H1 (cell line): ENCODE measurements around the gene SRMS. TPM values are rescaled to one million over a fixed set of nuclear protein-coding genes. Genes with fewer than 3 reads are reported as not detected.
A peak's percentile ranks its signal among the peaks of the same experiment; 100 is the strongest.

Experiments
- CTCF ChIA-PET: fragments of 300-600 bp; sonication (Branson Sonifier 250); formaldehyde crosslinking; loops from one replicate; lab custom pipeline; 2021; ENCODE audit not compliant: partially characterized antibody; lab: Charles Lee
- POLR2A ChIA-PET: fragments of 300-600 bp; sonication (Branson Sonifier 250); formaldehyde crosslinking; loops from one replicate; lab custom pipeline; 2021; ENCODE audit warnings: inconsistent platforms; ENCODE audit not compliant: partially characterized antibody; lab: Charles Lee
- DNase-seq, 2 experiments: peaks; one replicate each; pipeline versions ENCODE4 v3.0.0 to v3.0.0-alpha.2; 2010 to 2022; ENCODE audit warnings: low spot score in 2 of 2, low read depth in 1 of 2, mixed read lengths in 1 of 2
- FAIRE-seq: peaks from 2 replicates; lab custom pipeline; 2011; peaks lifted over from hg19 to GRCh38; lab: Jason Lieb, UNC
- H2AFZ ChIP-seq: 2 replicates; pipeline ENCODE4 v1.8.1; 2012; ENCODE audit warnings: low read length, inconsistent platforms
- H2AK5ac ChIP-seq: 2 replicates; pipeline ENCODE4 v1.6.1; 2013; ENCODE audit warnings: low read depth, low read length
- H2BK120ac ChIP-seq: replicated peaks from 2 replicates; pipeline ENCODE3; 2013; ENCODE audit warnings: low read depth, low read length, inconsistent platforms
- H2BK12ac ChIP-seq: 2 replicates; pipeline ENCODE4 v1.6.1; 2013; ENCODE audit warnings: low read depth, low read length
- H2BK15ac ChIP-seq: 2 replicates; pipeline ENCODE4 v1.6.1; 2013; ENCODE audit warnings: low read length
- H2BK20ac ChIP-seq: 2 replicates; pipeline ENCODE4 v1.6.1; 2013; ENCODE audit warnings: low read length
- H2BK5ac ChIP-seq: 2 replicates; pipeline ENCODE4 v1.6.1; 2013; ENCODE audit warnings: low read depth, low read length
- H3K14ac ChIP-seq: 2 replicates; pipeline ENCODE4 v1.6.1; 2013; ENCODE audit warnings: inconsistent platforms; ENCODE audit not compliant: insufficient read length
- H3K18ac ChIP-seq: 2 replicates; pipeline ENCODE4 v1.6.1; 2013; ENCODE audit warnings: low read length; ENCODE audit errors: extremely low read depth
- H3K23ac ChIP-seq: 2 replicates; pipeline ENCODE4 v1.6.1; 2013; ENCODE audit warnings: inconsistent platforms; ENCODE audit not compliant: insufficient read length
- H3K23me2 ChIP-seq: 2 replicates; pipeline ENCODE4 v1.6.1; 2013; ENCODE audit warnings: low read depth, low read length
- H3K27ac ChIP-seq: 2 replicates; pipeline ENCODE4 v1.6.1; 2011; ENCODE audit warnings: low read depth, low read length, inconsistent platforms
- H3K27me3 ChIP-seq, 4 experiments: replicated peaks in 1 of 4; 1 replicate in 1 of 4; 2 replicates in 3 of 4; pipeline versions ENCODE4 v1.6.1 to v1.8.1; 2011 to 2013; ENCODE audit warnings: low read length in 3 of 4, mild to moderate bottlenecking in 3 of 4, inconsistent platforms in 2 of 4, mixed read lengths in 2 of 4, moderate library complexity in 1 of 4; ENCODE audit not compliant: control insufficient read depth in 3 of 4, insufficient read depth in 3 of 4; ENCODE audit errors: extremely low read depth in 1 of 4
- H3K36me3 ChIP-seq, 4 experiments: 2 replicates each; pipeline versions ENCODE4 v1.6.1 to v1.8.1; 2011 to 2013; ENCODE audit warnings: mild to moderate bottlenecking in 4 of 4, low read length in 3 of 4, moderate library complexity in 2 of 4, control low read depth in 1 of 4, inconsistent platforms in 1 of 4; ENCODE audit not compliant: insufficient read depth in 4 of 4, control insufficient read depth in 2 of 4
- H3K4ac ChIP-seq: replicated peaks from 2 replicates; pipeline ENCODE3; 2013; ENCODE audit warnings: low read length, low read depth, mixed read lengths, inconsistent platforms; ENCODE audit not compliant: insufficient read length
- H3K4me1 ChIP-seq, 4 experiments: replicated peaks in 1 of 4; 1 replicate in 1 of 4; 2 replicates in 3 of 4; pipeline versions ENCODE4 v1.6.1 to v1.8.1; 2011 to 2013; ENCODE audit warnings: low read length in 3 of 4, inconsistent platforms in 2 of 4, mixed read lengths in 1 of 4; ENCODE audit not compliant: insufficient read depth in 4 of 4, control insufficient read depth in 3 of 4
- H3K4me2 ChIP-seq, 2 experiments: 2 replicates each; pipeline versions ENCODE4 v1.6.1 to v1.8.1; 2011 to 2013; ENCODE audit warnings: low read depth in 2 of 2, low read length in 2 of 2, control low read depth in 1 of 2, inconsistent platforms in 1 of 2, mild to moderate bottlenecking in 1 of 2; ENCODE audit not compliant: insufficient read depth in 1 of 2
- H3K4me3 ChIP-seq, 4 experiments: fragments of 200-600, 300-600 bp in 1 of 4; sonication (generic), shearing (Covaris generic), sonication (Bioruptor Twin) in 1 of 4; 2 replicates each; pipeline versions ENCODE4 v1.5.1 to v1.8.1; 2011 to 2016; ENCODE audit warnings: low read length in 4 of 4, low read depth in 3 of 4, control low read depth in 2 of 4, inconsistent platforms in 2 of 4, mild to moderate bottlenecking in 2 of 4, mixed read lengths in 1 of 4, moderate library complexity in 1 of 4; ENCODE audit not compliant: insufficient read depth in 2 of 4; ENCODE audit errors: extremely low read depth in 1 of 4
- H3K56ac ChIP-seq: replicated peaks from 2 replicates; pipeline ENCODE3; 2013; ENCODE audit warnings: low read depth, mild to moderate bottlenecking, mixed read lengths, low read length, inconsistent platforms; ENCODE audit not compliant: insufficient read length
- H3K79me1 ChIP-seq: 2 replicates; pipeline ENCODE4 v1.6.1; 2013; ENCODE audit warnings: low read depth, low read length, control low read depth
- H3K79me2 ChIP-seq, 2 experiments: 2 replicates each; pipeline versions ENCODE4 v1.6.1 to v1.8.1; 2012 to 2013; ENCODE audit warnings: low read length in 2 of 2, mild to moderate bottlenecking in 2 of 2, inconsistent platforms in 1 of 2; ENCODE audit not compliant: insufficient read depth in 2 of 2, control insufficient read depth in 1 of 2
- H3K9ac ChIP-seq, 4 experiments: replicated peaks in 1 of 4; 1 replicate in 1 of 4; 2 replicates in 3 of 4; pipeline versions ENCODE4 v1.6.1 to v1.8.1; 2011 to 2013; ENCODE audit warnings: low read depth in 3 of 4, low read length in 3 of 4, control low read depth in 2 of 4, mild to moderate bottlenecking in 2 of 4, moderate library complexity in 2 of 4, inconsistent platforms in 1 of 4; ENCODE audit errors: extremely low read depth in 1 of 4
- H3K9me3 ChIP-seq, 2 experiments: 2 replicates each; pipeline versions ENCODE4 v1.6.1 to v1.8.1; 2012 to 2013; ENCODE audit warnings: mild to moderate bottlenecking in 2 of 2, moderate library complexity in 2 of 2, control low read depth in 1 of 2, inconsistent platforms in 1 of 2, low read depth in 1 of 2, low read length in 1 of 2, mixed read lengths in 1 of 2; ENCODE audit not compliant: insufficient read depth in 2 of 2
- H4K20me1 ChIP-seq, 2 experiments: replicated peaks in 1 of 2; 2 replicates each; pipeline versions ENCODE3 to v1.8.1; 2011 to 2013; ENCODE audit warnings: inconsistent platforms in 2 of 2, low read length in 2 of 2, mild to moderate bottlenecking in 1 of 2; ENCODE audit not compliant: insufficient read depth in 2 of 2, control insufficient read depth in 1 of 2
- H4K5ac ChIP-seq: 2 replicates; pipeline ENCODE4 v1.6.1; 2013; ENCODE audit warnings: low read length, low read depth, mixed read lengths, inconsistent platforms; ENCODE audit not compliant: insufficient read length
- H4K8ac ChIP-seq: 2 replicates; pipeline ENCODE4 v1.8.0; 2013; ENCODE audit warnings: mild to moderate bottlenecking, moderate library complexity, low read length, inconsistent platforms; ENCODE audit not compliant: insufficient read depth; ENCODE audit errors: extremely low read depth
- H4K91ac ChIP-seq: replicated peaks from 2 replicates; pipeline ENCODE3; 2013; ENCODE audit warnings: low read length, mixed read lengths, inconsistent platforms; ENCODE audit not compliant: insufficient read length
- ASH2L ChIP-seq: fragments of 200-600, 300-600 bp; sonication (generic); IDR thresholded peaks from one replicate; pipeline ENCODE4 v1.7.1; 2017; ENCODE audit warnings: low read length
- BRCA1 ChIP-seq: IDR thresholded peaks from 2 replicates; pipeline ENCODE4 v1.6.1; 2012; ENCODE audit warnings: low read depth, low read length, improper control_type of control experiment
- CBX5 ChIP-seq: fragments of 300-800, 300-1000 bp; sonication (generic); IDR thresholded peaks from 2 replicates; pipeline ENCODE4 v1.7.1; 2016; ENCODE audit warnings: antibody characterized with exemption, low read length, low read depth
- EGR1 ChIP-seq: IDR thresholded peaks from 2 replicates; pipeline ENCODE4 v1.6.1; 2011; ENCODE audit warnings: low read depth, low read length, borderline replicate concordance
- EP300 ChIP-seq, 2 experiments: IDR thresholded peaks; 1 replicate in 1 of 2; 2 replicates in 1 of 2; pipeline ENCODE4 v1.6.1; 2011 to 2012; ENCODE audit warnings: low read depth in 2 of 2, low read length in 2 of 2, mild to moderate bottlenecking in 2 of 2, borderline replicate concordance in 1 of 2, inconsistent platforms in 1 of 2, moderate library complexity in 1 of 2
- JUND ChIP-seq: IDR thresholded peaks from 2 replicates; pipeline ENCODE4 v1.6.1; 2011; ENCODE audit warnings: mild to moderate bottlenecking, improper control_type of control experiment, low read length
- KDM1A ChIP-seq: fragments of 200-600, 300-600 bp; sonication (generic); IDR thresholded peaks from 2 replicates; pipeline ENCODE4 v1.7.1; 2016; ENCODE audit warnings: mild to moderate bottlenecking, low read length, borderline replicate concordance
- POLR2AphosphoS5 ChIP-seq: IDR thresholded peaks from 2 replicates; pipeline ENCODE4 v1.6.1; 2011; ENCODE audit warnings: low read depth, low read length
- RBBP5 ChIP-seq: IDR thresholded peaks from 2 replicates; pipeline ENCODE4 v1.7.1; 2012; ENCODE audit warnings: low read depth, mild to moderate bottlenecking, inconsistent platforms, low read length, moderate library complexity, borderline replicate concordance
- RNF2 ChIP-seq: fragments of 200-900, 300-1000 bp; sonication (generic); IDR thresholded peaks from 2 replicates; pipeline ENCODE4 v1.7.1; 2016; ENCODE audit warnings: borderline replicate concordance, low read depth, mild to moderate bottlenecking, antibody characterized with exemption, low read length; ENCODE audit not compliant: poor library complexity, severe bottlenecking; ENCODE audit errors: missing control alignments
- SIRT6 ChIP-seq: IDR thresholded peaks from one replicate; pipeline ENCODE4 v1.7.1; 2012; ENCODE audit warnings: low read length, inconsistent platforms
- SP2 ChIP-seq: IDR thresholded peaks from 2 replicates; pipeline ENCODE4 v1.6.1; 2012; ENCODE audit warnings: mild to moderate bottlenecking, low read length, inconsistent platforms
- TEAD4 ChIP-seq: IDR thresholded peaks from 2 replicates; pipeline ENCODE4 v1.6.1; 2012; ENCODE audit warnings: low read depth, low read length, inconsistent platforms, mixed read lengths
- YY1 ChIP-seq: IDR thresholded peaks from 2 replicates; pipeline ENCODE4 v1.6.1; 2011; ENCODE audit warnings: low read depth, mild to moderate bottlenecking, low read length
- WGBS, 2 experiments: shearing (Covaris generic) in 1 of 2; methylation state at CpG; one replicate each; pipeline versions ENCODE4 v1.1.6 to v1.1.7; 2013 to 2015; ENCODE audit warnings: low lambda C conversion rate in 2 of 2, mixed read lengths in 2 of 2, inconsistent platforms in 1 of 2, low coverage in 1 of 2, missing lambda C conversion rate in 1 of 2; ENCODE audit not compliant: insufficient replicate concordance in 2 of 2, insufficient coverage in 1 of 2, insufficient read length in 1 of 2; ENCODE audit errors: extremely low coverage in 1 of 2, missing lambda C conversion rate in 1 of 2; 5-methylcytosine and 5-hydroxymethylcytosine counted together
- polyA plus RNA-seq, 7 experiments: library from polyadenylated mRNA; depleted of rRNA in 3 of 7; stranded (reverse) in 5 of 7; unstranded in 2 of 7; fragments of >200 nt in 5 of 7; fragments of 200-250 nt in 2 of 7; gene quantifications; 1 replicate in 5 of 7; 2 replicates in 1 of 7; 4 replicates in 1 of 7; pipeline versions ENCODE4 v1.2.1 to v1.2.3, GENCODE V29; 2011 to 2013; ENCODE audit warnings: missing spikeins in 2 of 7, mixed read lengths in 2 of 7
- total RNA-seq: library from RNA; stranded (reverse); fragmentation: NEBNext Ultra II Directional; extraction: Animal tissue kit (Norgen Biotek cat#: 25700); gene quantifications from 2 replicates; pipeline ENCODE4 v1.2.1, GENCODE V29; 2021

SRMS gene
- total and polyA plus RNA-seq, 2 of the 8 experiments (the other 6 are each of a cell fraction or from before 2014, with no cell fraction given) = 0.39 to 0.76 TPM

DNA sequence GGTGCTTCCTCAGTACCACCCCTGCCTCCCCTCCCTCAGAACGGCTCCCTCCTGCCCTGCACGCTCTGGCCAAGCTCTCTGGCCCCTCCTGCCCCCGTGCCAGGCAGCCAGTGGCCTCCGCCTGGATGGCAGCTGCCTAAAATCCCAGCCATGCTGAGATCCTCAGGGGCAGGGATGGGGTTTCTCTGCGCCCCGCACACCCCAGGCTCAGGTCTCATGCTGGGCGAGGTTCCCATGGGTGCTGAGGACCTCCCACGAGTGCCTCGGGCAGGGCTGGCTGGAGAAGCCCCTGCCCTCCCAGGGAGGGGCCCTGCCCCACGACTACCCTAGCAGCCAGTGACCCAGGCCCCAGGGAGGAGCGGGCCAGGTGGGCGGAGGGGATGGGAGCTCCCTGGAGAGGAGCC is 13.1 kb downstream of the SRMS start:
- no peak overlapping the region for H3K9ac ChIP-seq
- no peak overlapping the region; the same call in 1 of the 2 replicates for H2AK5ac ChIP-seq
- no peak overlapping the region for H3K4ac ChIP-seq
- no peaks in the 10 kb centered on the region for H3K79me2 ChIP-seq
- CTCF ChIA-PET = interaction anchor here (0.7 to 4.8 kb wide), 6 partner anchors 9 to 241 kb away, joined by 3 to 23 read pairs (median 3); partner anchors contain the start of gene SRMS
- no peak overlapping the region for H3K23ac ChIP-seq
- no peak overlapping the region for H2AFZ ChIP-seq
- H4K8ac ChIP-seq = no peak overlapping the region
- peak overlapping the region; percentile 39; the same call in 1 of the 2 replicates for H2BK12ac ChIP-seq
- peaks cover 0 to 3% of the 10 kb centered on the region in 2 experiments for H4K20me1 ChIP-seq
- DNase-seq = peak in 1 of 2 experiments; percentile 50
- H3K4me2 ChIP-seq = no peak overlapping the region
- no peak overlapping the region for H3K4me3 ChIP-seq
- H3K9me3 ChIP-seq = no peaks in the 10 kb centered on the region
- H3K14ac ChIP-seq = no peak overlapping the region
- H3K18ac ChIP-seq = no peak overlapping the region; the same call in 1 of the 2 replicates
- H3K23me2 ChIP-seq = peaks cover 3% of the 10 kb centered on the region; the same call in 1 of the 2 replicates
- H2BK20ac ChIP-seq = no peak overlapping the region
- peaks cover 0 to 23% (median 3%) of the 10 kb centered on the region in 4 experiments; a peak in 5 of 7 replicates for H3K4me1 ChIP-seq
- H2BK120ac ChIP-seq = no peak overlapping the region
- no peak overlapping the region for H3K56ac ChIP-seq
- 0 out of 2 replicates have a peak overlapping the region, but pooled peaks have one; percentile 44 for H2BK5ac ChIP-seq
- no peak for FAIRE-seq
- no peaks in the 10 kb centered on the region; the same call in 1 of the 2 replicates for H3K79me1 ChIP-seq
- peak overlapping the region; percentile 65 for H4K91ac ChIP-seq
- WGBS, 2 experiments = 88% methylated on average over 10 of the region's 12 CpGs; no CpG with 5 or more reads in 1 of the 2 experiments
- H3K36me3 ChIP-seq = no peaks in the 10 kb centered on the region
- H2BK15ac ChIP-seq = no peak overlapping the region
- H3K27me3 ChIP-seq = no peaks in the 10 kb centered on the region
- H3K27ac ChIP-seq = no peak overlapping the region
- POLR2A ChIA-PET = interaction anchor here (0.6 to 7.8 kb wide), 6 partner anchors 9 to 331 kb away, joined by 3 to 59 read pairs (median 3); partner anchors contain the start of genes PPDPF, SRMS and TPD52L2
- H4K5ac ChIP-seq = no peak overlapping the region
- TF ChIP-seq EGR1 (no peak), YY1 (no peak), CBX5 (no peak), POLR2AphosphoS5 (no peak), SP2 (no peak), SIRT6 (no peak), RBBP5 (no peak), BRCA1 (no peak), EP300 (IDR thresholded peaks at IDR 0.05; ENCODE audit: borderline replicate concordance in 1 of 2, low read depth in 2 of 2, low read length in 2 of 2) (no peak), TEAD4 (no peak), RNF2 (no peak), ASH2L (no peak), JUND (no peak), KDM1A (no peak)
